Fibroblast of lung (primary cell): Measurements from ENCODE around the gene LRRK1. TPM values are rescaled to one million over a fixed set of nuclear protein-coding genes. Genes with fewer than 3 reads are reported as not detected.

ENCODE experiments used
- DNase-seq, 2 donors: peaks; one replicate each; pipeline versions ENCODE4 v3.0.0 to v3.0.0-alpha.2; 2010; ENCODE audit warnings: low read depth in 2 of 2
- H2AFZ ChIP-seq: 2 replicates; pipeline ENCODE4 v1.5.1; 2012; ENCODE audit warnings: low read length, control low read depth, inconsistent platforms
- H3K27ac ChIP-seq: 2 replicates; pipeline ENCODE4 v1.5.1; 2011; ENCODE audit warnings: low read length, control low read depth; ENCODE audit not compliant: insufficient read depth
- H3K27me3 ChIP-seq: 2 replicates; pipeline ENCODE4 v1.5.1; 2011; ENCODE audit warnings: mild to moderate bottlenecking, low read length; ENCODE audit not compliant: control insufficient read depth, insufficient read depth
- H3K36me3 ChIP-seq: 2 replicates; pipeline ENCODE4 v1.5.1; 2011; ENCODE audit warnings: low read length; ENCODE audit not compliant: control insufficient read depth, insufficient read depth
- H3K4me1 ChIP-seq: 2 replicates; pipeline ENCODE4 v1.5.1; 2011; ENCODE audit warnings: low read length; ENCODE audit not compliant: control insufficient read depth, insufficient read depth; ENCODE audit errors: extremely low read depth
- H3K4me2 ChIP-seq: 2 replicates; pipeline ENCODE4 v1.5.1; 2011; ENCODE audit warnings: low read length, control low read depth; ENCODE audit not compliant: insufficient read depth; ENCODE audit errors: extremely low read depth
- H3K4me3 ChIP-seq, 4 experiments: fragments of 200-600 bp in 1 of 4; sonication (generic) in 1 of 4; replicated peaks in 1 of 4; 2 replicates each; pipeline ENCODE4 v1.5.1; 2011 to 2016; ENCODE audit warnings: low read length in 4 of 4, low read depth in 3 of 4, mild to moderate bottlenecking in 3 of 4, control low read depth in 2 of 4, inconsistent platforms in 1 of 4, mixed read lengths in 1 of 4; ENCODE audit not compliant: insufficient read depth in 1 of 4; ENCODE audit errors: control extremely low read depth in 1 of 4
- H3K79me2 ChIP-seq: 2 replicates; pipeline ENCODE4 v1.5.1; 2012; ENCODE audit warnings: mild to moderate bottlenecking, low read length, inconsistent platforms; ENCODE audit not compliant: control insufficient read depth, insufficient read depth
- H3K9ac ChIP-seq: 2 replicates; pipeline ENCODE4 v1.5.1; 2011; ENCODE audit warnings: mild to moderate bottlenecking, low read length, control low read depth; ENCODE audit not compliant: insufficient read depth
- H3K9me3 ChIP-seq: 2 replicates; pipeline ENCODE4 v1.5.1; 2012; ENCODE audit warnings: low read depth, low read length; ENCODE audit not compliant: control insufficient read depth, insufficient read depth
- H4K20me1 ChIP-seq: 2 replicates; pipeline ENCODE4 v1.5.1; 2011; ENCODE audit warnings: low read length; ENCODE audit not compliant: control insufficient read depth, insufficient read depth; ENCODE audit errors: extremely low read depth
- EZH2 ChIP-seq: IDR thresholded peaks from 2 replicates; pipeline ENCODE4 v1.5.1; 2012; ENCODE audit warnings: low read length, control low read depth, mild to moderate bottlenecking; ENCODE audit errors: missing control alignments
- polyA plus RNA-seq, 2 donors: library from polyadenylated mRNA; depleted of rRNA in 1 of 2; stranded (reverse) in 1 of 2; unstranded in 1 of 2; fragments of >200 nt; gene quantifications; 2 replicates each; pipeline ENCODE4 v1.2.1, GENCODE V29; 2011 to 2012; ENCODE audit warnings: missing spikeins in 1 of 2
- total RNA-seq: library from RNA; depleted of rRNA; stranded (reverse); fragments of >200 nt; gene quantifications from 2 replicates; pipeline ENCODE4 v1.2.1, GENCODE V29; 2014
- TF ChIP-seq, protein P1 (sequence below), 2 donors: IDR thresholded peaks in 1 of 2; conservative IDR thresholded peaks in 1 of 2; 1 replicate in 1 of 2; 2 replicates in 1 of 2; pipeline ENCODE4 v1.5.1; 2011 to 2012; ENCODE audit warnings: low read length in 2 of 2, control low read depth in 1 of 2, inconsistent platforms in 1 of 2, low read depth in 1 of 2, mild to moderate bottlenecking in 1 of 2

LRRK1 gene
- total and polyA plus RNA-seq, 2 donors (not counting 1 experiment from before 2014, with no cell fraction given): 3.8 to 12.2 TPM

DNA sequence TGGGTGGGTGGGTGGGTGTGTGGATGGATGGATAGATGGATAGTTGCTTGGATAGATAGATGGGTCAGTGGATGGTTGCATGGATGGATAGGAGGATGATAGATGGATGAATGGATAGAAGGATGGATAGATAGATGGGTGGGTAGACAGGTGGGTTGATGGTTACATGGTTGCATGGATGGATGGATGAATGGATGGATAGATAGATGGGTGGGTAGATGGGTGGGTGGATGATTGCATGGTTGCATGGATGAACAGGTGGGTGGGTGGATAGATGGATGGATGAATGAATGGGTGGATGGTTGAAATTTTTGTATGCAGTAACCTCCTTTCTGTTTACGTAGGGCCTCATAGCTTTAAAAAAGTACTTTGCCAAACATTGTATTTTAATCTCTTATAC, 79.5 kb downstream of the LRRK1 start:
- no peak overlapping the region for H2AFZ ChIP-seq
- H3K4me3 ChIP-seq: no peak overlapping the region
- H4K20me1 ChIP-seq: no peaks in the 10 kb centered on the region
- H3K36me3 ChIP-seq: no peaks in the 10 kb centered on the region
- no peaks in the 10 kb centered on the region for H3K9me3 ChIP-seq
- no peak overlapping the region for H3K27ac ChIP-seq
- no peaks in the 10 kb centered on the region for H3K27me3 ChIP-seq
- TF ChIP-seq EZH2: no peak
- TF ChIP-seq, protein P1, sequence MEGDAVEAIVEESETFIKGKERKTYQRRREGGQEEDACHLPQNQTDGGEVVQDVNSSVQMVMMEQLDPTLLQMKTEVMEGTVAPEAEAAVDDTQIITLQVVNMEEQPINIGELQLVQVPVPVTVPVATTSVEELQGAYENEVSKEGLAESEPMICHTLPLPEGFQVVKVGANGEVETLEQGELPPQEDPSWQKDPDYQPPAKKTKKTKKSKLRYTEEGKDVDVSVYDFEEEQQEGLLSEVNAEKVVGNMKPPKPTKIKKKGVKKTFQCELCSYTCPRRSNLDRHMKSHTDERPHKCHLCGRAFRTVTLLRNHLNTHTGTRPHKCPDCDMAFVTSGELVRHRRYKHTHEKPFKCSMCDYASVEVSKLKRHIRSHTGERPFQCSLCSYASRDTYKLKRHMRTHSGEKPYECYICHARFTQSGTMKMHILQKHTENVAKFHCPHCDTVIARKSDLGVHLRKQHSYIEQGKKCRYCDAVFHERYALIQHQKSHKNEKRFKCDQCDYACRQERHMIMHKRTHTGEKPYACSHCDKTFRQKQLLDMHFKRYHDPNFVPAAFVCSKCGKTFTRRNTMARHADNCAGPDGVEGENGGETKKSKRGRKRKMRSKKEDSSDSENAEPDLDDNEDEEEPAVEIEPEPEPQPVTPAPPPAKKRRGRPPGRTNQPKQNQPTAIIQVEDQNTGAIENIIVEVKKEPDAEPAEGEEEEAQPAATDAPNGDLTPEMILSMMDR (conservative IDR thresholded peaks at IDR 0.05 in 1 of 2, IDR thresholded peaks at IDR 0.05 in 1 of 2; ENCODE audit: low read depth in 1 of 2, low read length in 2 of 2): no peak
- peaks cover 2% of the 10 kb centered on the region for H3K4me1 ChIP-seq
- DNase-seq: no peak
- no peaks in the 10 kb centered on the region for H3K79me2 ChIP-seq
- no peak overlapping the region for H3K4me2 ChIP-seq
- no peak overlapping the region for H3K9ac ChIP-seq

DNA sequence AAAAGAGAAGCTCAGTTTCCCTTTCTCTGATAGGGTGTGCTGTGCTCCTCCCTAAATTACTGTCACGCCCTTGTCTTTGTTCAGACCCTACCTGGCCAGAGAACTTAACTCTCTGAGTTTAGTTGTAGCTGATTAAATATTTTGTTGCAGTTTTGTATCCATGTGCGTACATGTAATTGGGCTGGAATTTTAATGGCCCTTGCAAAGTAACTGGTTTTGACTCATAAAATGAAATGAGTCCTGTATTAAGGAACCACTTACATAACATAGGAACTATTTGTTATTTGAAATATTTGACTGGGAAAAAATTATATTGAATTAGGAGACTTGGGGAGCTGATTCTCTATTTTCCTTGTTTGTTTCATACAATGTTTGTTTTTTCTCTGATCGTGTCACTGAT, 80.2 kb downstream of the LRRK1 start:
- Histone ChIP-seq H3K36me3 (no peaks in the 10 kb centered on the region), H3K27ac (no peak overlapping the region), H4K20me1 (no peaks in the 10 kb centered on the region), H3K4me2 (peak overlapping the region; percentile 40), H3K4me1 (peaks cover 2% of the 10 kb centered on the region), H3K27me3 (no peaks in the 10 kb centered on the region), H3K79me2 (no peaks in the 10 kb centered on the region), H3K9ac (no peak overlapping the region), H3K9me3 (no peaks in the 10 kb centered on the region), H3K4me3 (no peak overlapping the region), H2AFZ (no peak overlapping the region)
- DNase-seq: peak in 1 of 2 donors; percentile 56
- TF ChIP-seq, protein P1 (conservative IDR thresholded peaks at IDR 0.05 in 1 of 2, IDR thresholded peaks at IDR 0.05 in 1 of 2; ENCODE audit: low read depth in 1 of 2, low read length in 2 of 2): no peak
- no peak for TF ChIP-seq EZH2

GRCh38 chr15:101000271-101000681, 81.1 kb downstream of the LRRK1 start:
- Histone ChIP-seq H4K20me1 (no peaks in the 10 kb centered on the region), H3K4me1 (peaks cover 2% of the 10 kb centered on the region), H3K4me3 (no peak overlapping the region), H2AFZ (no peak overlapping the region), H3K36me3 (no peaks in the 10 kb centered on the region), H3K9me3 (no peaks in the 10 kb centered on the region), H3K4me2 (no peak overlapping the region), H3K9ac (no peak overlapping the region), H3K27ac (no peak overlapping the region), H3K79me2 (no peaks in the 10 kb centered on the region), H3K27me3 (no peaks in the 10 kb centered on the region)
- no peak for TF ChIP-seq EZH2
- TF ChIP-seq, protein P1 (conservative IDR thresholded peaks at IDR 0.05 in 1 of 2, IDR thresholded peaks at IDR 0.05 in 1 of 2; ENCODE audit: low read depth in 1 of 2, low read length in 2 of 2): no peak
- peak in 1 of 2 donors; percentile 69 for DNase-seq
